Measurements from ENCODE around the gene LAMA1. TPM values are rescaled to one million over a fixed set of nuclear protein-coding genes. Genes with fewer than 3 reads are reported as not detected.

LAMA1 gene
- total RNA-seq, 2 donors from 2014 or later, result 0.15 to 1.1 TPM

- Histone ChIP-seq H3K9me3 (no peaks in the 10 kb centered on the region), H3K27me3 (no peaks in the 10 kb centered on the region), H3K36me3 (no peaks in the 10 kb centered on the region), H3K4me1 (no peaks in the 10 kb centered on the region), H3K27ac (no peak overlapping the region), H3K4me3 (no peak overlapping the region)
- TF ChIP-seq CTCF (IDR thresholded peaks at IDR 0.05), result no peak
- no peak for DNase-seq (ENCODE audit: low spot score)
Measured at GRCh38 chr18:6938003-6938402, 179.6 kb downstream of the LAMA1 start.

GRCh38 chr18:6934859-6935258 is 182.7 kb downstream of the LAMA1 start:
- no peak for DNase-seq (ENCODE audit: low spot score)
- TF ChIP-seq CTCF (IDR thresholded peaks at IDR 0.05), result no peak
- H3K27ac ChIP-seq, result no peak overlapping the region

GRCh38 chr18:6929370-6930102 is 188.1 kb downstream of the LAMA1 start:
- Histone ChIP-seq H3K27me3 (no peaks in the 10 kb centered on the region), H3K4me3 (no peak overlapping the region), H3K36me3 (no peaks in the 10 kb centered on the region), H3K4me1 (no peaks in the 10 kb centered on the region), H3K9me3 (no peaks in the 10 kb centered on the region), H3K27ac (no peak overlapping the region)
- no peak for DNase-seq (ENCODE audit: low spot score)
- TF ChIP-seq CTCF (IDR thresholded peaks at IDR 0.05), result no peak

More at GRCh38 chr18:6934859-6935258, 182.7 kb downstream of the LAMA1 start:
- Histone ChIP-seq H3K36me3 (no peaks in the 10 kb centered on the region), H3K27me3 (no peaks in the 10 kb centered on the region), H3K9me3 (no peaks in the 10 kb centered on the region), H3K4me1 (no peaks in the 10 kb centered on the region), H3K4me3 (no peak overlapping the region)

GRCh38 chr18:6928359-6928758 is 189.2 kb downstream of the LAMA1 start:
- H3K36me3 ChIP-seq, result no peaks in the 10 kb centered on the region

GRCh38 chr18:6927153-6927552 is 190.4 kb downstream of the LAMA1 start:
- no peak for TF ChIP-seq CTCF (IDR thresholded peaks at IDR 0.05)
- Histone ChIP-seq H3K27me3 (no peaks in the 10 kb centered on the region), H3K4me3 (no peak overlapping the region), H3K9me3 (no peaks in the 10 kb centered on the region), H3K27ac (no peak overlapping the region), H3K36me3 (no peaks in the 10 kb centered on the region), H3K4me1 (no peaks in the 10 kb centered on the region)
- no peak for DNase-seq (ENCODE audit: low spot score)

More at GRCh38 chr18:6928359-6928758, 189.2 kb downstream of the LAMA1 start:
- DNase-seq (ENCODE audit: low spot score), result no peak
- H3K4me3 ChIP-seq, result no peak overlapping the region
- no peak for TF ChIP-seq CTCF (IDR thresholded peaks at IDR 0.05)
- no peak overlapping the region for H3K27ac ChIP-seq
- H3K4me1 ChIP-seq, result no peaks in the 10 kb centered on the region
- H3K9me3 ChIP-seq, result no peaks in the 10 kb centered on the region
- no peaks in the 10 kb centered on the region for H3K27me3 ChIP-seq

- H3K27me3 ChIP-seq, result no peaks in the 10 kb centered on the region
- DNase-seq (ENCODE audit: low spot score), result no peak
- no peaks in the 10 kb centered on the region for H3K36me3 ChIP-seq
- TF ChIP-seq CTCF (IDR thresholded peaks at IDR 0.05), result no peak
- no peaks in the 10 kb centered on the region for H3K4me1 ChIP-seq
- no peak overlapping the region for H3K4me3 ChIP-seq
- no peaks in the 10 kb centered on the region for H3K9me3 ChIP-seq
- no peak overlapping the region for H3K27ac ChIP-seq
Measured at GRCh38 chr18:6923220-6923619, 194.4 kb downstream of the LAMA1 start.
